GM21447 (cell line): ENCODE data around the gene SPTBN1.

Source experiments
- ATAC-seq: cut with Tn5 transposase; IDR thresholded peaks from one replicate; pipeline ENCODE4 v1.9.1; 2021; ENCODE audit not compliant: unreplicated experiment

SPTBN1 gene

GRCh38 chr2:54432251-54433015 lies 23.7 kb upstream of the SPTBN1 start:
- no peak for ATAC-seq

DNA sequence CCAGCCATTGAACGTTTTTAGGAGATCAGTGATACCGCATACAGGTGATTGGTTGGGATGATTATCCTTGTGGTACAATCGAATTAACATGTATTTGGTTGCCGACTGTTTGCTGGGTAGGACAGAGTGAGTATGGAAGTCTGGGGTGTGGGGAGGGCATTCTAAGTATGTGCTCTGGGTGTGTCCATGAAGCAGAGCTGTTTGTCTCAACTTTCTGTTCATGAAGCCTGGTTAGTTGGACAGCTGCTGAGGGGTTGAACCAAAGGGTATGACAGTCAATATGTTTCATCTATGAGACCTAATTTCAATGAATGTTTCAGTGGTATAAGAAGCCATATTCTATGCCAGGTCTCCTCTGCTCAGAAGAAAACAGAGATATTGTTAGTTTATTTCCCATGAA lies 21.9 kb upstream of the SPTBN1 start:
- ATAC-seq: no peak

GRCh38 chr2:54434711-54435110 lies 21.4 kb upstream of the SPTBN1 start:
- ATAC-seq: no peak

GRCh38 chr2:54435325-54436226 lies 20.6 kb upstream of the SPTBN1 start:
- ATAC-seq: no peak

DNA sequence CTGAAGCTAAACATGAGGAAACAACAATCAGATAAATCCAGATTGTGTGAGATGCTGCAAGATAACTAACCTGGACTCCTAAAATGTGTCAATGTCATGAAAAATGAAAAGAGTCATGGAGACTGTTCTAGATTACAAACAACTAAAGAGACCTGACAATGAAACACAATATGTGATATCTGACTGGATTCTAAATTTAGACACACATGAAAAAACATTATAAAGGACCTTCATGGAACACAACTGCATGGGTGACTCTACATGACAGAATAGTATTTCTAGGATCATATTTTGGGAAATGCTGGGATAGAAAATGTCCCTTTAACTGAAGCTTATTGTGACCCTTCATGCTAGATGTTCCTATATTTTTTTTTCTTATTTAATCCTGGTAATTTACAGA lies 18.5 kb upstream of the SPTBN1 start:
- ATAC-seq: no peak

DNA sequence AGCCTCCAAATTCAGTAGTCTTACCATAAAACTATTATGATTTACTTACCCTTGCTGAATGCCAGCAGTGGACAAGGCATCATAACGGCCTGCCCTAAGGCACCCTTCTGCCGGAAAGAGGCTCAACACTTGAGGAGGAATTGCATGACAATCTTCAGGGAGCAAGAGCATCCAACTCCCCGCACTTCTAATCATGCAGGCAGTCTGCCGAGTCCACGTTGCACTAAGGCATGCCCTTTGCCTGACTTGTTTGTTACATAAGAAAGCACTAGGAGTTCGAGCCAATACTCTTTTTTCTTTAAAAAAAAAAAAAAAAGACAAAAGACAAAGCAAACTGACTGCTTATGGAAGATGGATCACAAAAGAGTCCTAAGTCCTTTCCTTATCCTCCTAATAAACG lies 17.9 kb upstream of the SPTBN1 start:
- no peak for ATAC-seq

- no peak for ATAC-seq
Measured at GRCh38 chr2:54439582-54439981, 16.5 kb upstream of the SPTBN1 start.

- no peak for ATAC-seq
Measured at GRCh38 chr2:54440050-54440449, 16.1 kb upstream of the SPTBN1 start.

GRCh38 chr2:54444503-54444902 lies 11.6 kb upstream of the SPTBN1 start:
- ATAC-seq: no peak

GRCh38 chr2:54446122-54446521 lies 10.0 kb upstream of the SPTBN1 start:
- ATAC-seq: no peak

DNA sequence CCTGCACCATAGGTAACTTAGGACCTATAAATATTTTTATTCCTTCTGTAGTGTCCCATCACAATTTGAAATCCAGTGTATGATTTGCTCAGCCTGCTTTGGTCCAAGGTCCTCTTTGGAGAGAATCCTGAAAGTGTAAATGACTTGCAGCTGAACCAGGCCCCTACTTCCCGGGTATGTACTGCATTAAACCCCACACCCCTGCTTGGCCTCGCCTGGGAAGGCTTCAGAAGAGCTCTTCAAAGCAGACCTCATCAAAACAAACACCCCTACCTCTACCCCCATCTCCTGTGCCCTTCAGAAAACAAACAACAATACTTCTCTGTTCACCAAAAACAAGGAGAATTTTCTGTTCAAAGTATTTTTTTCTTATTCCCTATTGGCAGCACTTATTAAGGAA lies 9.5 kb upstream of the SPTBN1 start:
- ATAC-seq: no peak

- no peak for ATAC-seq
Measured at GRCh38 chr2:54454548-54455130, 1.5 kb upstream of the SPTBN1 start.

DNA sequence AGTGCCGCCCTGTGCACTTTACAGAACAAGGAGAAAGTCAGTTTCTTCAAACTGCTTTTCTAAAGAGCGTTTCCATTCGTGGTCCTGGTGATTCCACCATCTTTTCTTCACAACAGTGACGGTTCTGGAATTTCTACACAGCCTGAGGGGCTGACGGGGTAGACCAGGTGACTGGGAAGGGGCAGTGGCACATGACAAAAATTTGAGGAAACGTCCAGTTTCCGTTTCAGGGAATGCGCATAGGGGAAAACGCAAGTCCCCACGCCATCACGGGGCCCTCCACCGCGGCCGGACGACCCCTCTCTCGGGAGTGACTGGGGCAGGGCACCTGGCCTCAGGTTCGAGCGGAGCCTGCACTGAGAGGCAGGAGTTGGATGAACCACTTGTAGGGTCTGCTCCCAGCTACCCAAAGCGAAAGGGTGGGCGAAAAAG lies 980 bp upstream of the SPTBN1 start:
- no peak for ATAC-seq

DNA sequence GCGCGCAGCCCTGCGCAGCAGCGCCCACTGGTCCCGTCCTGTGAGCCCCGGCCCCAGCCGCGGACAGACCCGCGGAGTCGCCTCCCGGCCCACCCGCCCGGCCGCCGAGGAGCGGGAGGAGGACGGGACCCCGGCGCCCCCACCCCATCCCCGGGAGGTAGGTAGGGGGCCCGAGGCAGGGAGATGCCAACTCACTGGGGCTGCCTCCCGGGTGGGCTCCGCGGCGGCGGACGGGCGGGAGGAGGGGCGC lies 160 bp downstream of the SPTBN1 start:
- ATAC-seq: peak; percentile 25

GRCh38 chr2:54456612-54457322 lies 640 bp downstream of the SPTBN1 start:
- ATAC-seq: peak; percentile 41

- no peak for ATAC-seq
Measured at GRCh38 chr2:54457323-54458023, 1.3 kb downstream of the SPTBN1 start.

DNA sequence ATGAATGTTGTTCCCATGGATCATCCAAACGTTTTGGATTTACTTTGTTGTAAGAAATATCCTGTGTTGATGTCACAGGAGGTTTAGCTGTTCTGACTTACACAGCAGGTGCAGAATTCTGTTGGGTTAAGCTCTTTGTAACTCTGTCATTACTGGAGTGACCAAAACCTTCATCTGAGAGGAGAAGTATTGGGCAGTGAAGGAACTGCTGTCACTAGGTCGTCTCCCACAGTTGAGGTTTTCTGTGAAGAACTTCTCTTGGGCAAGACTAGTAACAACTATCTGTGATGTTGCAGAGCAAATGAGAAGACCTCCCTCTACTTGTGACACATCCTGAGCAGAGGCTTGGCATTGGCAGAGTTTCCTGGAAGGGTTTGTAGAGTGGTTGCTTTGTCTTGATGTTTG lies 2.9 kb downstream of the SPTBN1 start:
- ATAC-seq: no peak

GRCh38 chr2:54461261-54461660 lies 5.1 kb downstream of the SPTBN1 start:
- ATAC-seq: no peak

DNA sequence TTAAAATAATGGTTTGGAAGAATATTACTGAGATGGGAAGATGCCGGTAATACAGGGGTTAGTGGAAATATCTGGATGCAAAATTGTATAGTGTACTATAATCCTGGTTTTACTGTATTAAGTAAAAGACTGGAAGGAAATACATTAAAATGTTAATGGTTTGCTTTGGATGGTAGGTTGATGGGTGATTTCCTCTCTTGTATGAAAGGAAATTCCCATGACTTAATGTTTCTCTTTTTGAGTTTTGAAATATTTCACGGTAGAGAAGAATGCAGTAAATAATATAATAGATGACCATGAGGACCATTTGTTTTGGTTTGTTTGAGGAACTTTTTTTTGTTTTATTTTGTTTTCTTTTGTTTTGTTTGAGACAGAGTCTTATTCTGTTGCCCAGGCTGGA lies 8.2 kb downstream of the SPTBN1 start:
- no peak for ATAC-seq

- no peak for ATAC-seq
Measured at GRCh38 chr2:54465143-54465542, 9.0 kb downstream of the SPTBN1 start.

DNA sequence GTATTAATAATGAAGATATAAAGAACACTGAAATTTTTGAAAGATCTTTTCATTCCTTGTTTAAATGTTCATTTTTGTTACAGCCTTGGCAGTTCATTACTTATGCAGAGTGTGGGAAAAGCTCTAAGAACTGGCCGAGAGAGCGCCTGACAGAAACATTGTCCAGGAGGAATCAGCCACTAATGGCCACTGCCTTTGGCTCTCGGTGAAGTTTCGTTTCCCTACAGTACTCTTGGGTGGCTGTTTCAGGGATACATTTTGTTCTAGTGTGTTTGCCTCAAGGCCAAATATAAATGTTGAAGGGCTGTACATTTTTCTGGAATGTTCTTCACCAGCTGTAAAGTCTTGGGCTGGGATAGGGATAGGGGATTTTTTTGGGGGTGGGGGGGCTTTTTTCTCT lies 10.7 kb downstream of the SPTBN1 start:
- ATAC-seq: no peak
